ENCODE data around the gene AMMECR1L. TPM values are rescaled to one million over a fixed set of nuclear protein-coding genes. Genes with fewer than 3 reads are reported as not detected.

The AMMECR1L gene
- total RNA-seq, 1 experiment from 2014 or later, result 19.1 TPM

DNA sequence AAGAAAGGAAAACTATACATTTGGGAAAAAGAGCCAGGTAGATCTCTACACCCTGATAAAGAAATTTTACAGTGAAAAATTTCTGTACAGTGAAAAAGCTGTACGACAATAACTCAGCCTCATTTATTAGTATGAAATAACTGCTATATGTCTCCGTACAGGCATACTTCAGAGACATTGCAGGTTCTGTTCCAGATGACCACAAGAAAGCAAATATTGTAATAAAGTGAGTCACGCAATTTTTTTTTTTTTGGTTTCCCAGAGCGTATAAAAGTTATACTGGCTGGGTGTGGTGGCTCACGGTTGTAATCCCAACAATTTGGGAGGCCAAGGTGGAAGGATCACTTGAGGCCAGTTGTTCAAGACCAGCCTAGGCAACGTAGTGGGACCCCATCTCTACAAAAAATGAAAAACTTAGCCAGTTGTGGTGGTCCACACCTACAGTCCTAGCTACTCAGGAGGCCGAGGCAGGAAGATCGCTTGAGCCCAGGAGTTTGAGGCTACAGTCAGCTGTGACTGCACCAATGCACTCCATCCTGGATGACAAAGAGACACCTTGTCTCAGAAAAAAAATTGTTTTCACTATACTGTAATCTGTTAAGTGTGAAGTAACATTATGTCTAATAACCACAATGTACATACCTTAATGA lies 28.2 kb upstream of the AMMECR1L start:
- no peaks in the 10 kb centered on the region for H3K36me3 ChIP-seq (ENCODE audit: control insufficient read depth in 1 of 2, insufficient read depth in 2 of 2, low read length in 2 of 2)
- no peaks in the 10 kb centered on the region for H3K9me2 ChIP-seq (ENCODE audit: insufficient read depth)
- RAD21 ChIA-PET (ENCODE audit: low non-redundant PET in 1 of 2, low total read pairs in 2 of 2, uncharacterized antibody in 2 of 2, unreplicated experiment in 2 of 2), result no interaction called here
- no peaks in the 10 kb centered on the region for H4K20me1 ChIP-seq (ENCODE audit: insufficient read depth)
- CTCF ChIA-PET, result no interaction called here
- TF ChIP-seq EZH2phosphoT487 (IDR thresholded peaks at IDR 0.05; ENCODE audit: borderline replicate concordance) (no peak), FOSL1 (IDR thresholded peaks at IDR 0.05; ENCODE audit: low read depth) (no peak), TCF7L2 (IDR thresholded peaks at IDR 0.05; ENCODE audit: borderline replicate concordance, extremely low read depth, insufficient read depth, insufficient read length) (no peak), JUND (IDR thresholded peaks at IDR 0.05) (no peak), SRF (IDR thresholded peaks at IDR 0.05; ENCODE audit: low read depth) (no peak), RAD21 (IDR thresholded peaks at IDR 0.05; ENCODE audit: low read depth) (no peak)
- TF ChIP-seq, protein P1, sequence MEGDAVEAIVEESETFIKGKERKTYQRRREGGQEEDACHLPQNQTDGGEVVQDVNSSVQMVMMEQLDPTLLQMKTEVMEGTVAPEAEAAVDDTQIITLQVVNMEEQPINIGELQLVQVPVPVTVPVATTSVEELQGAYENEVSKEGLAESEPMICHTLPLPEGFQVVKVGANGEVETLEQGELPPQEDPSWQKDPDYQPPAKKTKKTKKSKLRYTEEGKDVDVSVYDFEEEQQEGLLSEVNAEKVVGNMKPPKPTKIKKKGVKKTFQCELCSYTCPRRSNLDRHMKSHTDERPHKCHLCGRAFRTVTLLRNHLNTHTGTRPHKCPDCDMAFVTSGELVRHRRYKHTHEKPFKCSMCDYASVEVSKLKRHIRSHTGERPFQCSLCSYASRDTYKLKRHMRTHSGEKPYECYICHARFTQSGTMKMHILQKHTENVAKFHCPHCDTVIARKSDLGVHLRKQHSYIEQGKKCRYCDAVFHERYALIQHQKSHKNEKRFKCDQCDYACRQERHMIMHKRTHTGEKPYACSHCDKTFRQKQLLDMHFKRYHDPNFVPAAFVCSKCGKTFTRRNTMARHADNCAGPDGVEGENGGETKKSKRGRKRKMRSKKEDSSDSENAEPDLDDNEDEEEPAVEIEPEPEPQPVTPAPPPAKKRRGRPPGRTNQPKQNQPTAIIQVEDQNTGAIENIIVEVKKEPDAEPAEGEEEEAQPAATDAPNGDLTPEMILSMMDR (IDR thresholded peaks at IDR 0.05 in 2 of 3, conservative IDR thresholded peaks at IDR 0.05 in 1 of 3; ENCODE audit: borderline replicate concordance in 1 of 3, insufficient read depth in 1 of 3, low read depth in 2 of 3, low read length in 2 of 3), result no peak
- TF ChIP-seq, protein P2, sequence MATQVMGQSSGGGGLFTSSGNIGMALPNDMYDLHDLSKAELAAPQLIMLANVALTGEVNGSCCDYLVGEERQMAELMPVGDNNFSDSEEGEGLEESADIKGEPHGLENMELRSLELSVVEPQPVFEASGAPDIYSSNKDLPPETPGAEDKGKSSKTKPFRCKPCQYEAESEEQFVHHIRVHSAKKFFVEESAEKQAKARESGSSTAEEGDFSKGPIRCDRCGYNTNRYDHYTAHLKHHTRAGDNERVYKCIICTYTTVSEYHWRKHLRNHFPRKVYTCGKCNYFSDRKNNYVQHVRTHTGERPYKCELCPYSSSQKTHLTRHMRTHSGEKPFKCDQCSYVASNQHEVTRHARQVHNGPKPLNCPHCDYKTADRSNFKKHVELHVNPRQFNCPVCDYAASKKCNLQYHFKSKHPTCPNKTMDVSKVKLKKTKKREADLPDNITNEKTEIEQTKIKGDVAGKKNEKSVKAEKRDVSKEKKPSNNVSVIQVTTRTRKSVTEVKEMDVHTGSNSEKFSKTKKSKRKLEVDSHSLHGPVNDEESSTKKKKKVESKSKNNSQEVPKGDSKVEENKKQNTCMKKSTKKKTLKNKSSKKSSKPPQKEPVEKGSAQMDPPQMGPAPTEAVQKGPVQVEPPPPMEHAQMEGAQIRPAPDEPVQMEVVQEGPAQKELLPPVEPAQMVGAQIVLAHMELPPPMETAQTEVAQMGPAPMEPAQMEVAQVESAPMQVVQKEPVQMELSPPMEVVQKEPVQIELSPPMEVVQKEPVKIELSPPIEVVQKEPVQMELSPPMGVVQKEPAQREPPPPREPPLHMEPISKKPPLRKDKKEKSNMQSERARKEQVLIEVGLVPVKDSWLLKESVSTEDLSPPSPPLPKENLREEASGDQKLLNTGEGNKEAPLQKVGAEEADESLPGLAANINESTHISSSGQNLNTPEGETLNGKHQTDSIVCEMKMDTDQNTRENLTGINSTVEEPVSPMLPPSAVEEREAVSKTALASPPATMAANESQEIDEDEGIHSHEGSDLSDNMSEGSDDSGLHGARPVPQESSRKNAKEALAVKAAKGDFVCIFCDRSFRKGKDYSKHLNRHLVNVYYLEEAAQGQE (IDR thresholded peaks at IDR 0.05; ENCODE audit: low read depth), result no peak
- TF ChIP-seq, protein P3, sequence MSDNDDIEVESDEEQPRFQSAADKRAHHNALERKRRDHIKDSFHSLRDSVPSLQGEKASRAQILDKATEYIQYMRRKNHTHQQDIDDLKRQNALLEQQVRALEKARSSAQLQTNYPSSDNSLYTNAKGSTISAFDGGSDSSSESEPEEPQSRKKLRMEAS (IDR thresholded peaks at IDR 0.05), result no peak
- H2AFZ ChIP-seq (ENCODE audit: low read depth, low read length, poor library complexity, severe bottlenecking), result no peak overlapping the region
- H3K79me2 ChIP-seq (ENCODE audit: insufficient read depth, low read length), result no peaks in the 10 kb centered on the region
- no peak for ATAC-seq
- no peak overlapping the region for H3K4me3 ChIP-seq (replicated peaks in 1 of 2; ENCODE audit: low read depth in 1 of 2, low read length in 2 of 2)
- intact Hi-C loops (cut with micrococcal nuclease), result no loop called here
- H3K9ac ChIP-seq (ENCODE audit: low read length), result no peak overlapping the region
- BruUV-seq (replicated peaks), result no TSS peak
- DNase-seq (ENCODE audit: low read depth, low spot score), result no peak
- H3K27ac ChIP-seq (ENCODE audit: low read depth, low read length), result no peak overlapping the region
- POLR2A ChIA-PET, result no interaction called here
- H3K9me3 ChIP-seq (ENCODE audit: control insufficient read depth in 1 of 2, insufficient read depth in 1 of 2, low read depth in 1 of 2, low read length in 2 of 2), result no peaks in the 10 kb centered on the region
- no peak overlapping the region for H3K4me2 ChIP-seq (ENCODE audit: low read length)
- H3K4me1 ChIP-seq (ENCODE audit: control insufficient read depth in 1 of 2, insufficient read depth in 2 of 2, low read length in 2 of 2), result no peaks in the 10 kb centered on the region; a peak in 1 of 4 replicates
- H3K27me3 ChIP-seq (ENCODE audit: insufficient read depth, low read length), result no peaks in the 10 kb centered on the region

Data from HCT116 (cell line).